ENCODE measurements around the gene ARID1B.

DNA sequence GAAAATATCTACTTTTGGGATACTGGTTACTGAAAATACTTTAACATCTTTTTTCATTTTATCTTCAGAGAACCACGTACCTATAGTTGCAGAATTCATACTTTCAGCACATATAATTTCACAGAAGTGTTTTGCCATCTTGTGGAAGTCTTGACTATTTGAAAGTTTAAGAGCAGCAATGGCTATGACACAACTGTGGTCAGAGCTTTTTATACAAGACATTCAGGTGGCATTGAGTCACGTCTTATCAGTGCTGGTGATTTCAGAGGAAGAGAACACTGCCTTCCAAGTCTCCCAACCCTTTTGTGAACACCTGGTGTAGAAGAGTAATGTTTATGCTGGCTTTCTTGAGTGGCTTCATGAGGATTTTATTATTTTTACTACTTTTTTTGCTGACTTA is 171.6 kb downstream of the ARID1B start:
- TF ChIP-seq, protein P1, sequence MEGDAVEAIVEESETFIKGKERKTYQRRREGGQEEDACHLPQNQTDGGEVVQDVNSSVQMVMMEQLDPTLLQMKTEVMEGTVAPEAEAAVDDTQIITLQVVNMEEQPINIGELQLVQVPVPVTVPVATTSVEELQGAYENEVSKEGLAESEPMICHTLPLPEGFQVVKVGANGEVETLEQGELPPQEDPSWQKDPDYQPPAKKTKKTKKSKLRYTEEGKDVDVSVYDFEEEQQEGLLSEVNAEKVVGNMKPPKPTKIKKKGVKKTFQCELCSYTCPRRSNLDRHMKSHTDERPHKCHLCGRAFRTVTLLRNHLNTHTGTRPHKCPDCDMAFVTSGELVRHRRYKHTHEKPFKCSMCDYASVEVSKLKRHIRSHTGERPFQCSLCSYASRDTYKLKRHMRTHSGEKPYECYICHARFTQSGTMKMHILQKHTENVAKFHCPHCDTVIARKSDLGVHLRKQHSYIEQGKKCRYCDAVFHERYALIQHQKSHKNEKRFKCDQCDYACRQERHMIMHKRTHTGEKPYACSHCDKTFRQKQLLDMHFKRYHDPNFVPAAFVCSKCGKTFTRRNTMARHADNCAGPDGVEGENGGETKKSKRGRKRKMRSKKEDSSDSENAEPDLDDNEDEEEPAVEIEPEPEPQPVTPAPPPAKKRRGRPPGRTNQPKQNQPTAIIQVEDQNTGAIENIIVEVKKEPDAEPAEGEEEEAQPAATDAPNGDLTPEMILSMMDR (IDR thresholded peaks at IDR 0.05) = no peak
- TF ChIP-seq TEAD1 (CRISPR knock-in tag; IDR thresholded peaks at IDR 0.05) (no peak), TCF7 (CRISPR knock-in tag; IDR thresholded peaks at IDR 0.05; ENCODE audit: low read depth) (no peak), SMAD3 (CRISPR knock-in tag; IDR thresholded peaks at IDR 0.05; ENCODE audit: borderline replicate concordance) (no peak), ZNF121 (CRISPR knock-in tag; IDR thresholded peaks at IDR 0.05) (no peak), CREB1 (CRISPR knock-in tag; IDR thresholded peaks at IDR 0.05) (no peak)
- TF ChIP-seq, protein P2, sequence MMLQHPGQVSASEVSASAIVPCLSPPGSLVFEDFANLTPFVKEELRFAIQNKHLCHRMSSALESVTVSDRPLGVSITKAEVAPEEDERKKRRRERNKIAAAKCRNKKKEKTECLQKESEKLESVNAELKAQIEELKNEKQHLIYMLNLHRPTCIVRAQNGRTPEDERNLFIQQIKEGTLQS (CRISPR knock-in tag; conservative IDR thresholded peaks at IDR 0.05) = no peak
- TF ChIP-seq, protein P3, sequence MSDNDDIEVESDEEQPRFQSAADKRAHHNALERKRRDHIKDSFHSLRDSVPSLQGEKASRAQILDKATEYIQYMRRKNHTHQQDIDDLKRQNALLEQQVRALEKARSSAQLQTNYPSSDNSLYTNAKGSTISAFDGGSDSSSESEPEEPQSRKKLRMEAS (CRISPR knock-in tag; IDR thresholded peaks at IDR 0.05) = no peak
- TF ChIP-seq, protein P4, sequence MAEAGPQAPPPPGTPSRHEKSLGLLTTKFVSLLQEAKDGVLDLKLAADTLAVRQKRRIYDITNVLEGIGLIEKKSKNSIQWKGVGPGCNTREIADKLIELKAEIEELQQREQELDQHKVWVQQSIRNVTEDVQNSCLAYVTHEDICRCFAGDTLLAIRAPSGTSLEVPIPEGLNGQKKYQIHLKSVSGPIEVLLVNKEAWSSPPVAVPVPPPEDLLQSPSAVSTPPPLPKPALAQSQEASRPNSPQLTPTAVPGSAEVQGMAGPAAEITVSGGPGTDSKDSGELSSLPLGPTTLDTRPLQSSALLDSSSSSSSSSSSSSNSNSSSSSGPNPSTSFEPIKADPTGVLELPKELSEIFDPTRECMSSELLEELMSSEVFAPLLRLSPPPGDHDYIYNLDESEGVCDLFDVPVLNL (CRISPR knock-in tag; IDR thresholded peaks at IDR 0.05; ENCODE audit: borderline replicate concordance, low read depth) = no peak
- TF ChIP-seq, protein P5, sequence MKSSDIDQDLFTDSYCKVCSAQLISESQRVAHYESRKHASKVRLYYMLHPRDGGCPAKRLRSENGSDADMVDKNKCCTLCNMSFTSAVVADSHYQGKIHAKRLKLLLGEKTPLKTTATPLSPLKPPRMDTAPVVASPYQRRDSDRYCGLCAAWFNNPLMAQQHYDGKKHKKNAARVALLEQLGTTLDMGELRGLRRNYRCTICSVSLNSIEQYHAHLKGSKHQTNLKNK (CRISPR knock-in tag; IDR thresholded peaks at IDR 0.05) = no peak
